Stimulated activated CD4-positive, alpha-beta T cell treated with anti-CD3 and anti-CD28 coated beads, Interleukin-4, amount 100 ng/mL, for 4 hours (primary cell): ENCODE measurements around the gene HBA2.
A peak's percentile ranks its signal among the peaks of the same experiment; 100 is the strongest.
"Not testable (repeated sequence)": the region's sequence is repeated elsewhere in the genome, so short reads cannot be mapped to it uniquely, and the experiment has no call there.

Experiments used
- DNase-seq, 2 experiments: peaks; one replicate each; pipeline ENCODE4 v3.0.0-alpha.2; 2020

HBA2 gene

DNA sequence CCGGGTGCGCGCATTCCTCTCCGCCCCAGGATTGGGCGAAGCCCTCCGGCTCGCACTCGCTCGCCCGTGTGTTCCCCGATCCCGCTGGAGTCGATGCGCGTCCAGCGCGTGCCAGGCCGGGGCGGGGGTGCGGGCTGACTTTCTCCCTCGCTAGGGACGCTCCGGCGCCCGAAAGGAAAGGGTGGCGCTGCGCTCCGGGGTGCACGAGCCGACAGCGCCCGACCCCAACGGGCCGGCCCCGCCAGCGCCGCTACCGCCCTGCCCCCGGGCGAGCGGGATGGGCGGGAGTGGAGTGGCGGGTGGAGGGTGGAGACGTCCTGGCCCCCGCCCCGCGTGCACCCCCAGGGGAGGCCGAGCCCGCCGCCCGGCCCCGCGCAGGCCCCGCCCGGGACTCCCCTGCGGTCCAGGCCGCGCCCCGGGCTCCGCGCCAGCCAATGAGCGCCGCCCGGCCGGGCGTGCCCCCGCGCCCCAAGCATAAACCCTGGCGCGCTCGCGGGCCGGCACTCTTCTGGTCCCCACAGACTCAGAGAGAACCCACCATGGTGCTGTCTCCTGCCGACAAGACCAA, at the start of gene HBA2:
TSS of gene HBA2 (plus strand) at position 503 of the 568 bp plus-strand sequence. CDS start at position 540, 37 bp downstream.
- not testable (repeated sequence) for DNase-seq

DNA sequence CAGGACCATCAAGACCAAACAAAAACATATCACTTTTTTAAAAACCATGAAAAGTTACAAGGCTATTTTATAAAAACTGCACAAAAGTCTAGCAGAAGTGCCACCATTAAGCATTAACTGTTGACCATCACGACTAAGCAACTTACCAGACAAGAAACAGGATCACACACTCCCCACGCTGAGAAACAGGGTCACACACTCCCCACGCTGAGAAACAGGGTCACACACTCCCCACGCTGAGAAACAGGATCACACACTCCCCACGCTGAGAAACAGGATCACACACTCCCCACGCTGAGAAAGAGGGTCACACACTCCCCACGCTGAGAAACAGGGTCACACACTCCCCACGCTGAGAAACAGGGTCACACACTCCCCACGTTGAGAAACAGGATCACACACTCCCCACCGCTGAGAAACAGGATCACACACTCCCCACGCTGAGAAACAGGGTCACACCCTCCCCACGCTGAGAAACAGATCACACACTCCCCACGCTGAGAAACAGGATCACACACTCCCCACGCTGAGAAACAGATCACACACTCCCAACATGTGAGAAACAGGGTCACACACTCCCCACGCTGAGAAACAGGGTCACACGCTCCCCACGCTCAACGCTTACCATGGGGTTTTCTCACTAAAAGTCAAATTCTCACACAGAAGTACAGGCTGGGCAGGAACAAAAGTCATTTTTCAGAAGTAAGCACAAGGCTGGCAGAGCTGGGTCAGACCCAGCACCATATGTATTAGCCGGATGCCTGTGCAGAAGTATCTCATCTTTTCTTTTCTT, 48.9 kb upstream of the HBA2 start:
- DNase-seq, result not testable (repeated sequence)

DNA sequence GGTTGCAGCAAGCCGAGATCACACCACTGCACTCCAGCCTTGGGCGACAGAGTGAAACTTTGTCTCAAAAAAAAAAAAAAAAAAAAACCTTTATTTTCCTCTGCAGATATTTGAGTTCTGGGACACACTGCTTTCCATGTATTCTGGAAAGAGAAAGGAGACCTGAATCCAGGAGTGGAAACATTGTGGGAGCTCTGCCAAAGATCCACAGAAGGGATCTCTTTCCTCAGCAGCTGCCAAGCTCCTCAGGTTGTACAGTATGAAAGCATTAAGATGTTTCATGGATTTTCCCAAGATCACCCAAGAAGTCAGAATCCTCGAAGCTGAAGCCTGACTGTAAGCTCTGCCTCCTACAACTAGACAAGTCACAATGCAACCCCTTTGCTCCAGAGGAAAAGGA, 47.7 kb upstream of the HBA2 start:
- DNase-seq, result no peak

DNA sequence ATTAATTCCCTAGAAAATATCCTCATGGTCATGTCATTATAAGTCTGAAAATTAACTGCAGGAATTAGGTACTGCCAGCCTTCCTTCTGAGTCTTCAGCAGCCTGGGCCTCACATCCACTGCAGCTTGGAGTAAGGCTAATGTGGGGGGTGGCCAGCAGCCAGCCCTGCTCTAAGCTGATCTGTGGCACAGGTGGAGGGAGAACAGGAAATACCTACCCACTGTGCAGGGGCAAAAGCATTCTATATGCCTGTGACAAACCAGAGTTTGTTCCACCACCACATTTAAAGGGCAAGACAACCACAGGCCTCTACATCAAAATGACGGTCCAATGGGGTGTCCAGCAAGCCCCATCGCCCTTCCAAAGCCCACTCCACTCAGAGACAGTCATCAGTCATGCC, 43.6 kb upstream of the HBA2 start:
- no peak for DNase-seq

DNA sequence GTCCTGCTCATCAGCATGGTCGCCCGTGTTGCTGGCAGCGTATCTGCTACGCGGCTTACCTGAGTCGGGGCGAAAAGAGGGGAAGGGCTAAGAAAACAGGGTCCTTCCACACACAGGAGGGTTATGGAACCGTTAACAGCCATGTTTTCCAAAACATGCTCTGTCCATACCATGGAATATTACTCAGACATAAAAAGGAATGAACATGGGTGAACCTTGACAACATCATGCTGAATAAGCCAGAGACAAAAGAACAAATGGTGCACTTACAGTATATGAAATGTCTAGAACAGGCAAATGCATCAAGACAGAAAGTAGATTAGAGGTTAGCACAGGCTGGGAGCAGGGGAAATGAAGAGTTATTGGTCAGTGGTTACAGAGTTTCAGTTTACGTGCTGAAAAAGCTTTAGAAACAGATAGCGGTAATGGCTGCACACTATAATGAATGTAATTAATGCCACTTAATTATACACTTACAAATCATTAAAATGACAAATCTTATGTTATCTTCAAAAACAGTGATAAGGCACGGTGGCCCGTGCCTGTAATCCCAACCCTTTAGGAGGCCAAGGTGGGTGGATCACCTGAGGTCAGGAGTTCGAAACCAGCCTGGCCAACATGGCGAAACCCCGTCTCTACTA, 42.0 kb upstream of the HBA2 start:
- no peak for DNase-seq

DNA sequence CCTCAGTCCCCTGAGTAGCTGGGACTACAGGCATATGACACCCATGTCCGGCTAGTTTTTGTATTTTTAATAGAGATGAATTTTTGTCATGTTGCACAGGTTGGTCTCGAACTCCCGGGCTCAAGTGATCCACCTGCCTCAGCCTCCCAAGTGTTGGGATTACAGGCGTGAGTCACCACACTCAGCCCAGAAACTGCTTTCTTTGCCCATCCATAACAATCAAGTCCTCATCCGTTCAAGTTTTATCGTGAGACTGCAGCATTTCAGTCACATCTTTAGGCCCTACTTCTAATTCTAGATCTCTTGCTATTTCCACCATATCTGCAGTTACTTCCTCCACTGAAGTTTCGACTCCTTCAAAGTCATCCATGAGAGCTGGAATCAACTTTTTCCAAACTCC, 40.6 kb upstream of the HBA2 start:
- DNase-seq, result no peak

DNA sequence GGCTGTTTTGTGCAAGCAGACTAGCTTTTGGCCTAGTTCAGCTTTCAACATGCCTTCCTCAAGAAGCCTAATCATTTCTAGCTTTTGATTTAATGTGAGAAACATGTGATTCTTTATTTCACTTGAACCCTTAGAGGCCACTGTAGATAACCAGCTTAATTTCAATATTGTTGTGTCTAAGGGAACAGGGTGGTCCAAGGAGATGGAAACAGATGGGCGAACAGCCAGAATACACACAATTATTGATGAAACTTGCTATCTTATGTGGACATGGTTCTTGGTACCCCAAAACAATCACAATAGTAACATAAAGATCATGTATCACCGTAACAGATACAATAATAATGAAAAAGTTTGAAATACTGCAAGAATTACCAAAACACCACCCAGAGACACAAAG, 39.0 kb upstream of the HBA2 start:
- no peak for DNase-seq

DNA sequence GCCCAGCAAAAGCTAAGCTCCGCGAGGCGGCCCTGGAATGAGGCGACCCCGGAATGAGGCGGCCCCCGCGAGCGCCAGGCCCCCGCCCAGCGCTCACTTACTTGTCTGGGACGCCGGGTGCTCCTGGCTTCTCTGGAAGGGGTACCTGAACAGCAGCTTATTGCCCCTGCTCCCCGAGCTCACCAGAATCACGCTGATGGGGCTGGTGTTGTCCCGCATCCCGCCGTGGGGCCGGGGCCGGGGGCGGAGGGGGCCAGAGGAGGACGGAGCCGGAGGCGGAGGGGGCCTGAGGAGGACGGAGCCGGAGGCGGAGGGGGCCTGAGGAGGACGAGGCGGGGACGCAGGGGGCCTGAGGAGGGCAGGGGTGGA, 34.6 kb upstream of the HBA2 start:
- DNase-seq, result peak; percentile 14 to 33

DNA sequence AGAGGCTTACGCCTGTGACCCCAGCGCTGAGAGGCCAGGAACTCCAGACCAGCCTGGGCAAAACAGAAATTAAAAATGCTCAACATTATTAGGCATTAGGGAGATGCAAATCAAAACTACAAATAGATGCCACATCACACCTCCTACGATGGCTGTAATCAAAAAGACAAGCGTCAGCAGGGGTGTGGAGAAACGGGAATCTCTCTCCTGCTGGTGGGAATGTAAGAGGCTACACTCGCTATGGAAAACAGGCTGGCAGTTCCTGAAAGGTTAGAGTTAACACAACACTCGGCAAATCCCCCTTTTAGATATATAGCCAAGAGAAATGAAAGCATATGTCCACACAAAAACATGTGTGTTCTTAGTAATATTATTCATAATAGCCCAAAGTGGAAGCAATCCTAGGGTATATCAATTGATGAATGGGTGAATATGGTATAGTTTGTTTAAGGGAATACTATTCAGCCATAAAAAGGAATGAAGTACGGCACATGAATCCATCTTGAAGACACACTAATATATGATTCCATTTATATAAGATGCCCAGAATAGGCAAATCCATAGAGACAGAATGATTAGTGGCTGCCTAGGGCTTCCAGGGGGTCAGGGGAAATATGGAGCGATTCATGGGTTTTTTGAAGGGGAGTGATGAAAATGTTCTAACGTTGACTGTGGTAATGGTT, 32.4 kb upstream of the HBA2 start:
- DNase-seq, result no peak

DNA sequence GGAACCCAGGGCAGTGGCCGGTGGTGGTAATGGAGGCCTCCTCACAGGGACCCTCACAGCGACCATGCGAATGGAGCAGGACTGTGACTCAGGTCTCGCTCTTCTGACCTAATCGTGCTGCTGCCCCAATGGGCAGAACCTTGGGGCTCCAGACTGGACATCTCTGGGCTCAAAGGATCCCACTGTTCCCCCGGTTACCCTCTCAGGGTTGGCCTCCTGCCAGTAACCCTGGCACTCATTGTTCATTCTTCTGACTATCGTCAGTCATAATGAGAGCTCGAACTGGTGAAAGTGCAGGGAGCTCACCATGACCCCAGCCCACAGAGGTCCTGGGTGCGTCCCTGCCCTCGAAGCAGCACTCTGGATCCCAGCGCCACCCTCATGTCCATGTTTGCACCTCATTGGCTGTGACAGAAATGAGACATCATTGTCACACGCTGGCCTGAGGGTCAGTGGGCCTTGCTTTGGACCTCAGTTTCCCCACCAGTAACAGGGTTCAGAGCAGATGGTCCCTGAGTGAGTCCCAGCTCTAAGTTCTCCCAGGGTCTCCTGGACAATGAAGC, 30.2 kb upstream of the HBA2 start:
- no peak for DNase-seq

DNA sequence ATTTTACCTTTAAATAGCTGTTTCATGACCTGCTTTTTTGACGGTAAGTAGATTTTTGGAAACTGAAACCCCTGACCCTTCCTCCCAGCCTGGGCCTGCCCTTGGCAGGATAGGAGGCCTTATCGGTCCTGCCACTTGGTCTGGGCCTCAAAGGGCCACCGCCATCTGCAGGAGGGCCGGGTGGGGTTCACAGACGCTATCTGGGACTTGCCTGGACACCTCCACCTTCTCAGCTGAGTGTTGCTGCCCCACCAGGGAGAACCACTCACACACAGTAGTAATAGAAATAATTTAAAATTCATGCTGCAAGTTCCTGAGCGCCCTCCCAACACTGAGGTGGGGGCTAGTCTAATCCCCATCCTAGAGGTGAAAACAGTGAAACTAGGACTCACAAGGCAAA, 29.6 kb upstream of the HBA2 start:
- no peak for DNase-seq

DNA sequence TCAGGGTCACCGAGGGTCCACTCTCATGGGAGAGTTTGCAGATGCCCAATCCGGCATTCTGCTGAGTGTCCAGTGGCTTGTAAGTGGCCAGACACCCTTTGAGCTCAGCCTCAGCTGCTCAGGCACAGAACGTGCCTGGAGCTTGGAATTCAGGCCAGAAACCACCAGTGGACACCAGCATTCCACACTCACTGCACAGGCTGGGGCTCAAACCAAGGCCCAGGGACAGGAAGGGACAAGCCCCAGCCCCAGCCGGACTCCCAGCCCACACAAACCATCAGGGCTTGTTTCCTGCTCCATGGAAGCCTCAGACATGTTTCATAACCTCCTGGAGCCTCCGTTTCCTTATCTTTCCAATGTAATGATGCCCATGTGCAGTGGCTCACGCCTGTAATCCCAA, 29.2 kb upstream of the HBA2 start:
- DNase-seq, result no peak

DNA sequence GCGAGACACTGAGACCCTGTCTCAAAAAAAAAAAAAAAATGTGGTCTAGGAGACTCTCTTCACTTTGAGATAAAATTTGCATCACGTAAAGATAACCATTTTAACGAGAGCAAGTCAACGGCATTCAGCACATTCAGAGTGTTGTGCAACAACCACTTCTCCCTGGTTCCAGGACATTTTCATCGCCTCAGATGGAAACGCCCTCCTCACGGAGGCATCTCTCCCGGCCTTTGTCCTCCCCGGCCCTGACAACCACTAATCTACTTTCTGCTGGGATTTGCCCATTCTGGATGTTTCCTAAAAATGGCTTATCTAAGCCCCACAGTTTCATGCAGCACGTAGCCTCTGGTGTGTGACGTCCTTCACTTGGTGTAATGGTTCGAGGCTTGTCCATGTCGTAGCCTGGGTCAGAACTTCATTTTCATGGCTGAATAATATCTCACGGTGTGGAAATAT, 27.9 kb upstream of the HBA2 start:
- no peak for DNase-seq

DNA sequence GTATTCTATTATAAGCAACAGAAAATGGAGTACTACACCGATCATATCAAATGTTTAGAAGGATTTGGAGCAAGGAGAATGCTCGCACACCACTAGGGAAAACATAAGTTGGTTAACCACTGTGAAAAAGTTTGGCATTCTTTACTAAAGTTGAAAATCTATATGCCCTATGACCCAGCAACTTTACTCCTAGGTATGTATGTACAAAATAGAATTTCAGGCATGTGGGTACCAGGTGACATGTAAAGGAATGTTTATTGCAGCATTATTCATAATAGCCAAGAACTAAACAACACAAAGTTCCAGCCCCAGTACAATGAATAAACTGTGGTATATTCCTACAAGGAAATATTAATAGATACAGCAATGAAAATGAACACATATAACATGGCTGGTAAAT, 26.0 kb upstream of the HBA2 start:
- no peak for DNase-seq

DNA sequence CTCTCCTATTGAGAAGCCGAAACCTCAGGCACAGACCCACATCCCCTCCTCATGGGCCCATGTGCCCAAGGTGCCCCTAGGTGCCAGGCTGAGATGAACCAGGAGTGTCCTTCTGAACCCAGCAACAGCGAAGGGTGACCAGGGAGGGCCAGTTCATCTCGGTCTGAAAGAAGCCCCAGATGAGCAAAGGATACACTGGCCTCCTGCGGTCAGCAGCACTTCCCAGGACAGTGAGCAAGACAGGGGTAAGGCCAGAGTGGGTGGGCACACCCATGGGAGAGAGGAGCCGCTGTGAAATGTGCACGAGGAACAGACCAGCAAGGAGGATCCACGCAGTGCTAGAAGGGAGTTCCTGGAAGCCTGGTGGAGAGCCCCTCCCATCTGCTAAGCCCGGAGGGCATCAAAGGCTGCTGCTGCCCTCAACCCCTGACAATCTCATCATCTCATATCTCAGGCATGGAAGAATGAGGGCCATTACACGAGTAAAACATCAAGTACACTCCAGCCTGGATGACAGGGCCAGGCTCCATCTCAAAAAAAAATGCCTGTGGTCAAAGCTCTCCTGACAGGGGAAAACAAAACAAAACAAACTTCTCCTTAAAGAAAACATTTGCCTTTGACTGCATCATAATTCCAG, 23.5 kb upstream of the HBA2 start:
- no peak for DNase-seq

DNA sequence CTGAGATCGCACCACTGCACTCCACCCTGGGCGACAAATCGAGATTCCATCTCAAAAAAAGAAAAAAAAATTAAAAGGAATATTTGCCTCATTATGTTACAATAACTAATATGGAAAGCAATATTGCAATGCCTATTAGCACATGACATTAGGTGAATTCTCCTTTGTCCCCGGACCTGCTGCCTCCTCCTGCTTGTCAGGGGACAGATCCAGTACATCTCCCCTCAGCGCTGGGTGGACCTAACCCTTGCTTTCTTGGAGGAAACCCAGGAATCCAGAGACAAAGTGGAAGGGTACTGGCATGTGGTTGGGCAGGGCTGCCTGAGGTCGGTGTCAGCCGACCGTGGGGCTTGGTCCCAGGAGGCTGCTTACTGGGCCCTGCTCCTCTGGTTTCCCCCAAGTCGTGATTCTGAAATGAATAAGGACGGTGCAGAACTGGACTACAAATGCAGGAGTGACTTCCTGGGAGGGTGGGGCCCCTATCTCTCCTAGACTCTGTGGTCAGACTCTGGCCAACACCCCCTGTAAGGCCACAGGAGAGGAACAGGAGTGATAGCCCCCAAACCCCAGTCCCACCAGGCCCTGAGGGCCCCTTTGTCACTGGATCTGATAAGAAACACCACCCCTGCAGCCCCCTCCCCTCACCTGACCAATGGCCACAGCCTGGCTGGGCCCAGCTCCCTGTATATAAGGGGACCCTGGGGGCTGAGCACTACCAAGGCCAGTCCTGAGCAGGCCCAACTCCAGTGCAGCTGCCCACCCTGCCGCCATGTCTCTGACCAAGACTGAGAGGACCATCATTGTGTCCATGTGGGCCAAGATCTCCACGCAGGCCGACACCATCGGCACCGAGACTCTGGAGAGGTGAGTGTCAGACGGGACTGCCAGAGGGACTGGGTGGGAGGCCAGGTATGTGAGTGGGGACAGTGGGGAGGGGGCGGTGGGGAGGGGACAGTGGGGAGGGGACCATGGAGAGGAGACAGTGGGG, 20.2 kb upstream of the HBA2 start, which contains the start of gene HBZ:
TSS of gene HBZ (plus strand) at position 504 of the 988 bp plus-strand sequence. CDS start at position 770, 266 bp downstream.
- no peak for DNase-seq

DNA sequence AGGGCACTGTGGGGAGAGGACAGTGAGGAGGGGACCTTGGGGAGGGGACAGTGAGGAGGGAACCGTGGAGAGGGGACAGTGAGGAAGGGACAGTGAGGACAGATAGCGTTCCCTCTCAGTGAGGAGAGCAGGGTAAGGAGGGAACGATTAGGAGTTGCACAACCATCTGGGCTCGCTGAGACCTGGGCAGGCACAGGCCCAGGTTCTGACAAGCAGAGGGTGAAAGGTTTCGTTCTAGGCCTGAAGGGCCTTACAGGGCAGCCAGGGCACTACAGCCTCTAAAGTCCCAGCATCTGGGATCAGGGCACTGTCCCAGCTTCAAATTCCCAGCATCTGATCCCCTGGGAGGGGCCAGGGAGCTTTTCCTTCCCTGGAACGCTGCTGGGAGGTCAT, 19.6 kb upstream of the HBA2 start:
- DNase-seq, result not testable (repeated sequence)

DNA sequence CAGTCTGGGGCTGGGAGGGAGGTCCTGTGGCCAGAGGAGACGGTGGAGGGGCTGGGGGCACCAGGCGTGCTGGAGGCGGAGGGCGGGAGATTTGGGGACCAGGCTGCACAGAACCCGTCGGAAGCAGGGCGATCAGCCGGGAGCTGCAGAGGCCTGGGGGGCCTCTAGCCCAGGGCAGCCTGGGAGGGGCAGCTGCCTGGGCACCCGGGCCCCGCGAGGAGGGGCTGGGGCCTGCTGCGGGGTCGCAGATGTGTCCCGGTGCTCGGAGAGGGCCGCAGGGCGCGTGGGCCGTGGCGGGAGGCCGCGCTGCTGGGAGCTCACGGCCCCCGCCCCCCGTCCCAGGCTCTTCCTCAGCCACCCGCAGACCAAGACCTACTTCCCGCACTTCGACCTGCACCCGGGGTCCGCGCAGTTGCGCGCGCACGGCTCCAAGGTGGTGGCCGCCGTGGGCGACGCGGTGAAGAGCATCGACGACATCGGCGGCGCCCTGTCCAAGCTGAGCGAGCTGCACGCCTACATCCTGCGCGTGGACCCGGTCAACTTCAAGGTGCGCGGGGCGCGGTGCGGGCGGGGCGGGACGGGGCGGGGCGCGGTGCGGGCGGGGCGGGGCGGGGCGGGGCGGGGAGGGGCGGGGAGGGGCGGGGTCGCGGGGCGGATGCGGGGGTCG, 19.0 kb upstream of the HBA2 start:
- DNase-seq, result not testable (repeated sequence)

DNA sequence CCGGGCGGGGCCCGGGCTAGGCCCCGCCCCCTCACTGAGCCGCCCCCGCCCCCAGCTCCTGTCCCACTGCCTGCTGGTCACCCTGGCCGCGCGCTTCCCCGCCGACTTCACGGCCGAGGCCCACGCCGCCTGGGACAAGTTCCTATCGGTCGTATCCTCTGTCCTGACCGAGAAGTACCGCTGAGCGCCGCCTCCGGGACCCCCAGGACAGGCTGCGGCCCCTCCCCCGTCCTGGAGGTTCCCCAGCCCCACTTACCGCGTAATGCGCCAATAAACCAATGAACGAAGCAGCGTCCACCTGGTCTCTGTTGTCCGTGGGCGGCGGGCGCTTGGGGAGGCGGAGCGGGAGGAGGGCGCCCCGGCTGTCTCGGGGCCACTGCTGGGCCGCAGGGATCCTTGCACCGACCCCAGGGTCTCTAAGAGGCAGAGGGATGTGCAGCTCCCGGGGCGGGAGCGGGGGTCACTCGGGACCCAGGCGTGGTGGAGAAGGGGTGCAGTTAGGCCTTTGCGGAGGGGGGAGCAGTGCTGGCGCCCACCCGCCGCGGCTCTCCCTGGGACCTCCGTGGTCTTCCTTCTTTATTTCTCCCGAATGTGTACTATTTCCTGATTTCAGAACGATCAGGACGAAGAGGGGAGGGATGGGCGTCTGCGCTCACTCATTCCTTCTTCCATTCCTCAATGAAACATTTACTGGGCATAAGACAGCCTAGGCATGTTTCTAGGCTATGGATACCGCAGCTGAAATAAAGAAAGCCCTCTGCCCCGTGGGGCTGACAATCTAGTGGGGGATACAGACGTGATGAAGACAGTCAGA, 18.3 kb upstream of the HBA2 start:
- no peak for DNase-seq

DNA sequence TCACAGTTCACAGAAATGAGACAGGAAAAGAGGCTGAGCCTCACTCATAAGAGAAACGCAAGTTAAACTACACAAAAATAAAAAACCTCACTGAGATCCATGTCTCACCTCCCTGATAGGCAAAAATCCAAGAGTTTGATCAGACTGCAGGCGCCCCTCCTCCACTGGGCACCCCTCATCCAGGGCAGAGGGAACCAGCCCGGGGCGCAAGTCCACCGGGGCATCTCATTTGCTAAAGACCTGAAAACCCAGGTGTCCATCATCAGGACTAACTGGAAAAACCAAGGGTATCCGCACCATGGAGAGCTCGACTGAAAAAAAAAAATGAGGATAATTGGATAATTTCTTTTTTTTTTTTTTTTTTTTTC, 17.7 kb upstream of the HBA2 start:
- no peak for DNase-seq
